ENCODE measurements around the gene DMRT1.

DMRT1 gene

GRCh38 chr9:841371-842209 is at the start of gene DMRT1:
DMRT1 (plus strand) TSS chr9:841697; CDS start chr9:841839, 142 bp downstream.
- H3K4me3 ChIP-seq (ENCODE audit: low read depth in 1 of 2, low read length in 1 of 2): no peak within 1 kb of the TSS
- no peaks in the 10 kb centered on the region for H3K36me3 ChIP-seq

GRCh38 chr9:792331-793260 is 48.9 kb upstream of the DMRT1 start:
- Histone ChIP-seq H3K4me3 (ENCODE audit: low read depth in 1 of 2, low read length in 1 of 2) (no peak overlapping the region), H3K36me3 (no peaks in the 10 kb centered on the region), H3K27me3 (no peaks in the 10 kb centered on the region), H3K9me3 (no peaks in the 10 kb centered on the region), H3K27ac (no peak overlapping the region), H3K4me1 (ENCODE audit: control insufficient read depth in 1 of 2, insufficient read depth in 1 of 2, low read depth in 1 of 2, low read length in 1 of 2) (peaks cover 5 to 6% of the 10 kb centered on the region in 2 experiments)
- no peak for TF ChIP-seq CTCF (IDR thresholded peaks at IDR 0.05)

More at GRCh38 chr9:841371-842209, at the start of gene DMRT1:
- H3K27me3 ChIP-seq: peaks cover 95% of the 10 kb centered on the region
- no peaks in the 10 kb centered on the region for H3K9me3 ChIP-seq
- TF ChIP-seq CTCF (IDR thresholded peaks at IDR 0.05): no peak
- no peak within 1 kb of the TSS for H3K27ac ChIP-seq
- H3K4me1 ChIP-seq (ENCODE audit: control insufficient read depth in 1 of 2, insufficient read depth in 1 of 2, low read depth in 1 of 2, low read length in 1 of 2): peaks cover 0 to 5% of the 10 kb centered on the region in 2 experiments

DNA sequence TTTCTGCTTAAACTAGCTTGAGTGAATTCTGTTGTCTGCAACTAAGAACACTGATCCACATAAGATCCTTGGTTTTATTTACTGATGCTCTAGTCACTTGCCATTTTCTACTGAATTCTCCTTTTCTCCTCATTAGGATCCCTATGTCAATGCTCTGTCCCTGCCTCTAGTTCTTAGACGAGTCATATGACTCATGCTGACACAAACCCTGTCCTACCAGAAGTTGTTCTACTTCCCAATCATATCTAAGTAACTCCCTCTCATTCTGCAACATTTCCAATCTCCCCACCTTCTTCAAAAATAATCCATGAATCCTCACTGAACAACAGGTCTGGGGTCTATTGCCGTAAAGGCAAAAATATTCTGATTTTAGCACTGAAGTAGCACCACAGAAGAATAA is 47.1 kb upstream of the DMRT1 start:
- Histone ChIP-seq H3K36me3 (no peaks in the 10 kb centered on the region), H3K27ac (no peak overlapping the region), H3K4me1 (ENCODE audit: control insufficient read depth in 1 of 2, insufficient read depth in 1 of 2, low read depth in 1 of 2, low read length in 1 of 2) (peaks cover 5 to 6% of the 10 kb centered on the region in 2 experiments), H3K4me3 (ENCODE audit: low read depth in 1 of 2, low read length in 1 of 2) (no peak overlapping the region), H3K9me3 (no peaks in the 10 kb centered on the region), H3K27me3 (no peaks in the 10 kb centered on the region)
- no peak for TF ChIP-seq CTCF (IDR thresholded peaks at IDR 0.05)

DNA sequence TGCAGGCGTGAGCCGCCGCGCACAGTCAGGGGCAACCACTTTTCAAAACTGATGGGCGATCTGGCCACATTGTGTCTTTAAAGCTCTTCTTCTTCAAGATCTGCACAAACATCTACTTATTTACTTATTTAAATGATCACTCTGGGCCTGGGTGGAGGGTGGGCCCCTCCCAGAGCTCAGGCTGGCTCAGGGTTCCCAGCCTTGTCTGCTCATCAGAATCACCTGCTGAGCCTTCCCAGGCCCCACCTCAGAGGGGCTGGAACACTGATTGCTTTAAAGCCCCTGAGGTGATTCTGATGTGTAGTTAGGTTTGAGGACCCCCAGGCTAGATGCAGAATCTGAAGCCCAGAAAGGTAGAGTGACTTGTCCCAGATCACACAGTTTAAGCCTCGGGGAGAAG is 45.6 kb upstream of the DMRT1 start:
- peaks cover 5 to 6% of the 10 kb centered on the region in 2 experiments for H3K4me1 ChIP-seq (ENCODE audit: control insufficient read depth in 1 of 2, insufficient read depth in 1 of 2, low read depth in 1 of 2, low read length in 1 of 2)
- H3K36me3 ChIP-seq: no peaks in the 10 kb centered on the region
- TF ChIP-seq CTCF (IDR thresholded peaks at IDR 0.05): no peak

GRCh38 chr9:800591-801150 is 40.8 kb upstream of the DMRT1 start:
- H3K27ac ChIP-seq: no peak overlapping the region
- H3K4me3 ChIP-seq (ENCODE audit: low read depth in 1 of 2, low read length in 1 of 2): no peak overlapping the region
- no peaks in the 10 kb centered on the region for H3K9me3 ChIP-seq
- no peak for TF ChIP-seq CTCF (IDR thresholded peaks at IDR 0.05)
- no peaks in the 10 kb centered on the region for H3K4me1 ChIP-seq (ENCODE audit: control insufficient read depth in 1 of 2, insufficient read depth in 1 of 2, low read depth in 1 of 2, low read length in 1 of 2)
- no peaks in the 10 kb centered on the region for H3K27me3 ChIP-seq
- H3K36me3 ChIP-seq: no peaks in the 10 kb centered on the region

More for the DNA sequence above, 45.6 kb upstream of the DMRT1 start:
- Histone ChIP-seq H3K4me3 (ENCODE audit: low read depth in 1 of 2, low read length in 1 of 2) (no peak overlapping the region), H3K27me3 (no peaks in the 10 kb centered on the region), H3K9me3 (no peaks in the 10 kb centered on the region), H3K27ac (no peak overlapping the region)
